ENCODE results near the gene IER3.

The IER3 gene

GRCh38 chr6:30743099-30744053 is 971 bp downstream of the IER3 start (continued):
- TF ChIP-seq ZNF639 (tag by site-specific recombination; IDR thresholded peaks at IDR 0.05) (0 out of 2 replicates have a peak, but pooled peaks have one; percentile 9), ZNF488 (tag by site-specific recombination; IDR thresholded peaks at IDR 0.05) (no peak), ZNF747 (tag by site-specific recombination; IDR thresholded peaks at IDR 0.05) (0 out of 2 replicates have a peak, but pooled peaks have one; percentile 14), ZNF10 (tag by site-specific recombination; IDR thresholded peaks at IDR 0.05) (peak; percentile 70; the same call in 1 of the 2 replicates), SP2 (tag by site-specific recombination; IDR thresholded peaks at IDR 0.05) (peak; percentile 53; the same call in 1 of the 2 replicates), ZNF274 (IDR thresholded peaks at IDR 0.05; ENCODE audit: low read length) (no peak), ZNF274 (tag by site-specific recombination; IDR thresholded peaks at IDR 0.05; ENCODE audit: borderline replicate concordance) (no peak), BCL11B (tag by site-specific recombination; IDR thresholded peaks at IDR 0.05; ENCODE audit: low read depth) (0 out of 2 replicates have a peak, but pooled peaks have one; percentile 7), ZNF24 (tag by site-specific recombination; IDR thresholded peaks at IDR 0.05) (0 out of 2 replicates have a peak, but pooled peaks have one; percentile 4), ZBTB21 (tag by site-specific recombination; IDR thresholded peaks at IDR 0.05) (no peak), ZBTB26 (tag by site-specific recombination; optimal IDR thresholded peaks at IDR 0.05) (no peak), ZBTB11 (tag by site-specific recombination; conservative IDR thresholded peaks at IDR 0.05; ENCODE audit: low read depth) (peak; percentile 50; the same call in 1 of the 2 replicates), ZNF398 (tag by site-specific recombination; IDR thresholded peaks at IDR 0.05) (peak; percentile 66), ZNF645 (tag by site-specific recombination; IDR thresholded peaks at IDR 0.05) (0 out of 2 replicates have a peak, but pooled peaks have one; percentile 39), ZNF664 (tag by site-specific recombination; IDR thresholded peaks at IDR 0.05) (no peak), ZNF184 (tag by site-specific recombination; IDR thresholded peaks at IDR 0.05) (no peak), OSR2 (tag by site-specific recombination; IDR thresholded peaks at IDR 0.05) (no peak), ZNF26 (tag by site-specific recombination; IDR thresholded peaks at IDR 0.05) (no peak), ZNF555 (tag by site-specific recombination; conservative IDR thresholded peaks at IDR 0.05) (no peak), ZNF558 (tag by site-specific recombination; IDR thresholded peaks at IDR 0.05) (peak; percentile 8; the same call in 1 of the 2 replicates), ZNF785 (tag by site-specific recombination; IDR thresholded peaks at IDR 0.05) (no peak), ZNF311 (tag by site-specific recombination; IDR thresholded peaks at IDR 0.05; ENCODE audit: borderline replicate concordance) (no peak), ZNF140 (tag by site-specific recombination; IDR thresholded peaks at IDR 0.05) (no peak), GFI1B (tag by site-specific recombination; IDR thresholded peaks at IDR 0.05) (no peak), ZNF341 (tag by site-specific recombination; IDR thresholded peaks at IDR 0.05; ENCODE audit: low read depth) (peak; percentile 97)
